Suprapubic skin (tissue), 4 donors: ENCODE results near the gene NOB1.

ENCODE experiments used
- CTCF ChIP-seq, 2 donors: fragments of 200-600 bp in 1 of 2; fragments of 450-650 bp in 1 of 2; sonication (generic) in 1 of 2; IDR thresholded peaks; one replicate each; pipeline ENCODE4 v1.5.1; 2016 to 2019; ENCODE audit warnings: antibody characterized with exemption in 2 of 2, mild to moderate bottlenecking in 1 of 2, moderate library complexity in 1 of 2
- EP300 ChIP-seq: sonication (generic); formaldehyde crosslinking; IDR thresholded peaks from one replicate; pipeline ENCODE4 v1.6.1; 2017; ENCODE audit warnings: antibody characterized with exemption
- POLR2AphosphoS5 ChIP-seq, 3 donors: sonication (generic); formaldehyde crosslinking; IDR thresholded peaks; one replicate each; pipeline ENCODE4 v1.6.1; 2017; ENCODE audit warnings: antibody characterized with exemption in 3 of 3

GRCh38 chr16:69726313-69727060 is 28.2 kb downstream of the NOB1 start, which contains the start of gene NQO1:
- TF ChIP-seq CTCF (IDR thresholded peaks at IDR 0.05) (no peak), EP300 (no peak), POLR2AphosphoS5 (IDR thresholded peaks at IDR 0.05) (no peak)
